Fibroblast of upper back skin (primary cell): ENCODE measurements around the gene FJX1.

ENCODE experiments used
- DNase-seq: peaks from one replicate; pipeline ENCODE4 v3.0.0-alpha.2; 2013

FJX1 gene, protein sequence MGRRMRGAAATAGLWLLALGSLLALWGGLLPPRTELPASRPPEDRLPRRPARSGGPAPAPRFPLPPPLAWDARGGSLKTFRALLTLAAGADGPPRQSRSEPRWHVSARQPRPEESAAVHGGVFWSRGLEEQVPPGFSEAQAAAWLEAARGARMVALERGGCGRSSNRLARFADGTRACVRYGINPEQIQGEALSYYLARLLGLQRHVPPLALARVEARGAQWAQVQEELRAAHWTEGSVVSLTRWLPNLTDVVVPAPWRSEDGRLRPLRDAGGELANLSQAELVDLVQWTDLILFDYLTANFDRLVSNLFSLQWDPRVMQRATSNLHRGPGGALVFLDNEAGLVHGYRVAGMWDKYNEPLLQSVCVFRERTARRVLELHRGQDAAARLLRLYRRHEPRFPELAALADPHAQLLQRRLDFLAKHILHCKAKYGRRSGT

DNA sequence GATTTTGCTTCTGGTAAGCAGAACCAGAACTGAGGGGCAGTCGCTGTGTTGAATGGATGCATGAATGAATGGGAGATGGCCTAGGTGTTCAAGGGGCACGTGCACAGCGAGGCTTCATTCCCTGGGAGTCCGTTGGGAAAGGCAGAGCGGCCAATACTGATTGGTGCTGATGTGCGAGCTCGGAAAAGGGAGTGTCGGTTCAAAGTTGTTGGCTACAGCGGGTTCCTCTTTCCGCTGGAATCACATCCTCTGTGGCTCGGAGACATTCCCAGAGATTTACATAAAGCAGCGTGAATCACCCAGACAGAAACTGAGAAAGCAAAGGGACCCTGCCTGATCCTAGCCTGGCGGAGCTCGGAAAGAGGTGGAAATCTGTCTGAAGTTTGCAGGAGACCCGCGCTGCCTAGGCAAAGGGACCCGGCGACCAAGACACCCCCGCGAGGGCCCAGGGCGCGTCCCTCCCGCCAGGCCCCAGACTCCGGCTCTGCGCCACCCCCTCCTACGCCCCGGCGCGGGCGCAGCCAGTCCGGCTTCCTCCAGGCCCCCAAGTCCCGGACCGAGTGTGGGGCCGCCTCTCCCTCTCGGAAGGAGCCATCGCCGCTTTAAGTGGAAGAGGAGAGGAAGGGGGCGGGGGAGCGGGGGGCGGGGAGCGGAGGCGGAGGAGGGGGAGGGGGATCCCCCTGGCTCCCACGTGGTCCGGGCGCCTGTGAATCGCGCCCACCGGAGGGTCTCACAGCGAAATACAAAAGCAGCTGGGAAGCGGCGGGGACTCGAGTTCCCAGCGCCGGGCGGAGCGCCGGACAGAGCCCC is at the start of gene FJX1:
Gene FJX1, plus strand, starts transcription at position 774 of the 810 bp plus-strand sequence. CDS start 177 bp downstream, outside the sequence.
- peak; percentile 93 for DNase-seq

DNA sequence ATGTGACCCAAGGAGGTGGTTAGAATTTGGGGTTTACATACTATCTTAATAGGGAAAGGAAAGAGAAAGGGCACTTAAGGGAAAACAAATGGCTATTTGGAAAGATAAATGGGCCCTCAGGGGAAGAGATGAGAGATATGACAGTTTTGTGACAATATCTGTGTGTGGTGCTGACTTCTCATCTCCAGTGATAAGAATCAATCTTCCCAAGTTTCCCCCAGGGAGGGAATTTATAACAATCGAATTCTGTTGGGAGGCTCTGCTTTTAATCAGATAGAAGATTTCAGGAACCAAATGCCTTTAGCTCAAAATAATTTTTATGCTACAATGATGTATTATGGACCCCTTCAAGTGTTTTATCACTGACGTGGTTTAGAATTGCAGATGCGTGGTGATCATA is 46.6 kb upstream of the FJX1 start:
- no peak for DNase-seq

DNA sequence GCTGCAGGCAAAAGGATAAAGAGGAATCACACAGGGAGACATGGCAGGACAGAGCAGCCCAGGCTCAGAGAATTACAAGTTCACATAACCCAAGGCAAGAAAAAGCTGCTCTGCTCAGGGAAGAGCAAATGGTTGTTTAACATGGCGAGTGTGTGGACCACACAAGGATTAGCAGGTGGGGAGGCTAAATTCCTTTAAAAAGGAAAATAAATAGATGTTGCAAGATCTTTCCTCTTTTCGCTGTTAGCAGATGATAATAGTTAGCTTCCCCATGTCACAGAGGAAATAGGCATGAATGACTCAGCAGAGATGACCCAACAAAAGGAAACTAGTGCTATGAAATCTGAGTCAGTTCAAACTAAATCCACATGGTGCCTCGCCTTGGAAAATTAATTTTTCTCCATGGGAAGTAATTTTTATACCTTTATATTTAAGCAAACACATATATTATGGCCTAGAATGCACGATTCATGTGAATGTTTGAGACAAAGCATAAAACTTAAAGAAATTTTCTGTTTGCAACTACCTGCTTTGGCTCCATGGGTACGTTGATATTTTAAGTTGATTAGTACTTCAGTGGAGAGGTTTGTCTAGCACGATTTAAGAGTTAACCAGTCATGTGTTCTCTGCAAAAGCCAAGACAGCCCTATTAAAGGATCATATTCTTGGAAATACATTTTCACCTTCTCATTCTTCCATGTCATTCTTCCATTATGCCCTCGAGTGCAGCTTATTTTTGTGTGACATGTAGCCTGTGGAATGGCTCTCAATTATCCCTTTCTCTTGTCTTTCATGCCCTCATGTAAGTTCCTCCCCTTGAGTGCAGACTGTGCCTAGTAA is 38.5 kb upstream of the FJX1 start:
- peak; percentile 98 for DNase-seq

DNA sequence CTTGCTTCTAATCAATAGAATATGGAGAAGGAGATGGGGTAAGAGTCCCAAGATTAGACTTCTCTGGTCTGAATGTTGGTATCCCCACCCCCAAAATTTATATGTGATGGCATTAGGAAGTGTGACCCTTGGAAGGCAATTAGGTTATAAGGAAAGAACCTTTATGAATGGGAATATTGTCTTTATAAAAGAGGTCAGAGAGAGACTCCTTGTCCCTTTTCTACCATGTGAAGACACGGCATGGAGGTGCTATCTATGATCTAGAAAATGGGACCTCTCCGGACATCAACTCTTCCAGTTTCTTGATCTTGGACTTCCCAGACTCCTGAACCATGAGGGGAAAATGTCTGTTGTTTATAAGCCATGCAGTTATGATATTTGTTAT is 37.9 kb upstream of the FJX1 start:
- no peak for DNase-seq

DNA sequence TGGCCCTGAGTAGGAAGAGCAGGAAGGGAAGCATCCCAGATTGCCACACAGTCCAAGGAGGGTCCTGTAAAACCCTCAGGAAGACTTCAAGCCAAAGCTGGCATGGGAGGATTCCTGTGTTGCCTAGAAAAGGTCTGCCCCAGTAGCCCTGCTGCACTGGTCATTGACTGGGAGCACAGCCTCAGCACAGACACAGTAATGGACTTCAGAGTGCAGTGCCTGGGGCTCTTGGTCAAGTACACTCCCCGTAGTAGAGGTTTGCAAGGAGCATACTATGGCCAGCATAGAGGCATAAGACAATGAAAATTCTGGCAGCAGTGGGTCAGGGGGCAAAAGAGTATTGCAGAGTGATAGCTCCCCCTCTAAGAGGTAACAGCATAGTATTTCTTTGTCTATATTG is 36.2 kb upstream of the FJX1 start:
- no peak for DNase-seq

DNA sequence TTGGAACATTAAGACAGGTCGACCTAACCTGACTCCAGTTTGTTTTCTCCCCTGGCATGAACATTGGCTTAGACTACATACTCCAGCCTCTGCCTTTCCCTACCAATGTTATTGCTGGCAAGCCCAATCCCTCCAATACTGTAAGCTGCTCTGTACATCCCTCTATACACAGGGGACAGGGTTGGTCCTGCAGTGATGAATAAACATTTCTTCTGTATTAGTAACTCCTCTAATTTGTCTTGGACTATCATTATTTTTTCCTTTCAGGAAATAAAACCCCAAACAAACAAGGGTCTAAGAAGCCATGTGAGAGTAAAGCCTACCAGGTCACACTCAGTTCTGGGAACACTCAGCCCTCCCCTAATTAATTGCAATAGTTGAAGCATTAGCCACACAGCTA is 35.1 kb upstream of the FJX1 start:
- peak; percentile 81 for DNase-seq

DNA sequence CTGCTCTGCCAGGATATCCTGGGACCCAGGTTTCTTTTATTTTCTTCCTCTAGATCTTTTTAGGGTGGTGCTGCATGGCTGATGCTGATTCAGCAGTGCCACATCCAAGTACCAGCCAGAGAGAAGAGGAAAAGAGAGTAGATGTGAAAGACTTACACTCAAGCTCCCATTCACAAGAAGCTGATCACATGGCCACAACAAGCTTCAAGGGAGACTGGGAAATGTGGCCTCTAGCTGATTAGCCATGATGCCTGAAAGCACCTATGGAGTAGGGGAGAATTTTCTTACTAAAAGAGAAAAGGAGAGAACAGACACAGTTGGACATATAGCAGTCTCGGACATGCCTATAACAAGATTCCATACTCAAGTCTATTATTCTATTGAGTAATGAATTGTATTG is 34.4 kb upstream of the FJX1 start:
- no peak for DNase-seq

DNA sequence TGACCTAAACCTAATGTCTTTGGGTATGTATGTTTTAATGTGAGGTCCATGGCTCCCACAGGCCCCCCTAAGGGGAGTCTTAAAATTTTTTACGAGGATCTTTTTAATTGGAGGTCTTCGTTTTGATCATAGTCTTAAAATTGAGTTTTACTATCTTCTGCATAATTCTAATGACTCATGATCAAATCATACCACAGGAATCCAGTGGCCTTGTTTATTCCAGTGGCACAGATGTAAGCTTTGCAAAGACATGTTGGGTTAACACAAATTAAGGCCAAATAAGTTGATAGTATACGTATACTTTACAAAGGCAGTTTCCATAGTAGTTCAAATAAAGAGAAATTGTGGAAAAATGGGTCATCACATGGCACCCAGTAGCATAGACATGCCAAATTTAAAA is 33.9 kb upstream of the FJX1 start:
- DNase-seq: peak; percentile 61

DNA sequence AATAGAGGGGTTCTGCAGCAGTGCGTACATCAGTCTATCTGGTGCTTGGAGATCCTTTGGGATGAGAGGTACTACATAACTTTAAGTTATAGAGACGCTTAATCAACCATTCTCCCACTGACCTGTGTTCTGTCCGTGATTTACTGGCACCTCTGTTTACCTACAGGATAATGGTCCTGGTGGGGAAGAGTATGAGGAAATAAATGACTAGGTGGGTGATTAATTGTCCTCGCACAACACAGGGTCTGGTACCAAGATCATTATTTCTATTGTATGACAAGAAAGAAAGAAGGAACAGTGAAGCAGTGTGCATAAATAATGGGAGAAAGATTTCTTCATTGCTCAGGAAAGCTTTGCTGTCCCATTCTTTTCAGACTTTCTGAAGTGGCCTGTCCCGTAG is 32.8 kb upstream of the FJX1 start:
- no peak for DNase-seq

DNA sequence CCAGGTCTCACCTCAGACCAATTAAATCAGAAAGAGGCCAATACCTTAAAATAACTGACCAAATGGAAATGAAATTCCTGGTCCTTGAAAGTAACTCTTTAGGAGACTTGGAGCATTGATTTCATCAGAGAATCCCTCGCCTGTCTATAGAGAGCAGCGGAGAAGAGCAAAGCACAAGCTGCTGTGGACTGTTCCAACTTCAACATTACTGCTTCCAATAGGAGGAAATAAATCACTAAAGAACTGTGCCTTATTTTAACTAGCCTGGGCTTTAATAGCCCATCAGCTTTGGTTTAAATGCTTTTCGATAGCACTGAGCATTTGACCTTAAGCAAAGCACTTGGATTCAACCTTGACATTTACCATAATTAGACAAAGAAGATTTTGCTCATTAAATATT is 32.0 kb upstream of the FJX1 start:
- DNase-seq: no peak

DNA sequence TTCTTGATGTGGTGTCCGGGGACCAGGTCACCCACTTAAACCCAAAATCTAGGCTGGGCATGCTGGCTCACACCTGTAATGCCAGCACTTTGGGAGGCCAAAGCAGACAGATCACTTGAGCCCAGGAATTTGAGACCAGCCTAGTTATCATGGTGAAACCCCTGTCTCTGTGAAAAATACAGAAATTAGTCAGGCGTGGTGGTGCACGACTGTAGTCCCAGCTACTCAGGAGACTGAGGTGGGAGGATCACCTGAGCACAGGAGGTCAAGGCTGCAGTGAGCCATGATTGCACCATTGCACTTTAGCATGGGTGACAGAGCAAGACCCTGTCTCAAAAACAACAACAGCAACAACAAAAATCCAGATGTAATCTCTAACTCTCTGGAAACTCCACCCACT is 30.3 kb upstream of the FJX1 start:
- no peak for DNase-seq

DNA sequence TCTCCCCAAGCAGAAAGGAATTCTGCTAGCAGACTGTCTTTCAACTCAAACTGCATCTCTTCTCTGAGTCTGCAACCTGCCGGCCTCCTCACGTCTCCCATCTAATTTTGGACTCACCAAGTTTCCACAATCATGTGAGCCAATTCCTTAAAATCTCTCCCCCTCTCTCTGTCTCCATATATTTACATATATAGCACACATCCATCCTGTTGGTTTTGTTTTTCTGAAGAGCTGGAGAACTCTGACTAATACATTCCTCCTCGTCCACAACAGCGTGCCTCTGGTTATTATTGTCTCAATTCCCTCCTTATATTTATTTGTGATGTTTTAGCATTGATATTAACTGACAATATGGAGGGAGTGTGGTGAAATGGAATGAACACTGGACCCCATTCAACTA is 29.6 kb upstream of the FJX1 start:
- DNase-seq: peak; percentile 79

DNA sequence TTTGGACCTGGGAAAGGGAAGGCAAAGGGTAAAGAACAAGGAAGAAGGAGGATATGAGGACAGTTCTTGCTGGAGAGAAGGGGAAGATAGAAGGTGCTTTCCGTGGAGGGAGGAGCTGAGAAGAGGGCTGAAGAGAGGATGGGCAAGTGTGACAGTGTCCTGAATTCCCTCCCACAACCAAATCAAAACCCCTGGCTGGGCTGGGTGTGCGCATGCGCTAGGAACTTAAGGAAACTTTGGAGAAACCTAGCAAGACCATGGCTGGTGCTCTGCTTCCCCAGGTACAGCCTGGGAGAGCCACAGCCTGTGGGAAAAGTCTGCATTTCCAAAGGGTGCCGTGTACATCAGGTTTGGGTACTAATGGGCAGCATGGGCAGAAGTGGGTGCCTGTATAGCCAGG is 29.0 kb upstream of the FJX1 start:
- no peak for DNase-seq

DNA sequence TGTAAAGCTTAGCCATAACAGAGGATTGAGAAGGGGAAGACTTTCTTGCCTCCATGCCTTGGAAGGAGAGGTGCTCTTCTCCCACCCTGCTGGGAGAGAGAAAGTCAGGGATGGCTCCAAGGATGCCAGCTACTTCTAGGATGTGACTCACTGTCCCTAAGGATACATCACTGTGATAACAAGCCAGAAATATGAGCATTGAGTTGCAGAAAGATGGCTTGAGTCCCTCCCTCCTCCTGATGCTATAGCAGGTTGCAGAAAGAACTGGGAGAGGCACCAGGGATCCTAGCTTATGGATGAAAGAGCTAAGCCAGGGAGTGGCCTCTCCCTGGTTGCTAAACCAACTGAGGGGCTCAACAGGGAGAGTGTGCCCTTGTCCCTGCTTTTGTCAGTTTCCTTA is 27.8 kb upstream of the FJX1 start:
- DNase-seq: peak; percentile 35

DNA sequence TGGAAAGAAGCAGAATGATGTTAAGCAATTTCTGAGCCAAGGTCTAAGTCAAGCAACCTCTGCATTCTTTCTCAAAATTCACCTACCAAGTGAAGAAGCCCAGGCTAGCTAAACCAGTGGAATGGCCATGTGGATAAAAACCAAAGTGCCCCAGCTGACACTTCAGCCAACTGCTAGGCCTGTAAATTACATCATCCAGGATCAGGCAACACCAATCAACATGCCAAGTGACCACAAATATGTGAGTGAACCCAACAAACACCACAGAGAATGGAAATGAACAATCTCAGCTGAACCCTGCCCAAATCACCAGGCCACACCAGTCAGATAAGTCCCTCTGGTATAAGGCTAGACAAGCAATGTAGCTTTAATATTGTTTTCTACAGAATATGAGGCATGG is 25.1 kb upstream of the FJX1 start:
- DNase-seq: peak; percentile 94

DNA sequence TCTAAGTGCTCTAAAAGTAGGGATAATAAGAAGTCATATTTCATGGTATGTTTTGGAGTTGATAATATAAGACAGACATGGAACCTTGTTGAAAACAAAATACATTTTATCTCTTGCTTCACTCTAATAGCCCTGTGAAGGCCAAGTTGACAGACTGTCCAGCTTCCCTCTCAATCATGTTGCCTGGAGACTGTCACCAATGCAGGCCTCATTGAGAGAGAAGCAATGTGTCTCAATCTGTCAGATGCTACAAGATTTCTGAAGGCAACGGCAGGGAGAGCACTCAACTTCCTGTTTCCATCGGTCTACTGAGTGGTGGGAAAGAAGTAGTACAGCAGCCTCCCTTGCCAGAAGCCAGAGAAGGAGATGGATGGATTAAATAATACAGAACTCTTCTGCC is 23.6 kb upstream of the FJX1 start:
- no peak for DNase-seq

DNA sequence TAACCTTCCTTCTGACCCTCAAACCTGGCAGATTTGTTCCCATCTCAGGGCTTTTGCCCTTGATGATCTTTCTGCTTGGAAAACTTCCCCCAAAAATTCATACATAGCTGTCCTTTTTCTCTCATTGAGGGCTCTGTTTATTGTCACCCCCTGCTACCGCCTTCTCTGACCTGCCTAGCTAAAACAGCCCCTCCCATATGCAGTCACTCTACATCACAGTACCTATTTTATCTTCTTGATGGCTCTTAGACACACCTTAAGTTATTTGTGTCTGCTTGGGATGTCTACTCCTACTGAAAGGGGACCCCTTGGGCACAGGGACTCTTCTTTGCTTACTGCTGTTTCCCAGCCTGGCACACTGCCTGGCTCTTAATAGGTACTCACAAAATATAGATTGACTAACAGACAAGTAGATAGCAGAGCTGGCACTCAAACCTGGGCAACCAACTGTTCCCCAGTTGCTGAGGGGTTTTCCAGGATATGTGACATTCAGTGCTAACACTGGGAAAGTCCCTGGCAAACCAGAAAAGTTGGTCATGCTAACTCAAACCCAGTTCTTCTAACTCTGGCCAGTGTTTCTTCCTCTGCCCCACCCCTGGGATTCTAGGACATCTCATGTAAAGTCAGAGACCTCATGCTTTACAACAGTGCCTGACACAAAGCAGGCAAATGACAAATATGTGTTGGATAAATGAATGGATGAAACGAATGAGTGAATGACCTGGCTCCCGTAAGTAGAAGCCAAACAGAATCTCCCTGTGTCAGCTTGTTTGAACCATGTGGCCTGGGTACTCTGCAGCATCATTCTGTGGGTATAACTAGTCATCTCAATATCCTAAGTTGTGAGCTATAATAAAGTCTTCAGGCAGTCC is 19.8 kb upstream of the FJX1 start:
- no peak for DNase-seq

DNA sequence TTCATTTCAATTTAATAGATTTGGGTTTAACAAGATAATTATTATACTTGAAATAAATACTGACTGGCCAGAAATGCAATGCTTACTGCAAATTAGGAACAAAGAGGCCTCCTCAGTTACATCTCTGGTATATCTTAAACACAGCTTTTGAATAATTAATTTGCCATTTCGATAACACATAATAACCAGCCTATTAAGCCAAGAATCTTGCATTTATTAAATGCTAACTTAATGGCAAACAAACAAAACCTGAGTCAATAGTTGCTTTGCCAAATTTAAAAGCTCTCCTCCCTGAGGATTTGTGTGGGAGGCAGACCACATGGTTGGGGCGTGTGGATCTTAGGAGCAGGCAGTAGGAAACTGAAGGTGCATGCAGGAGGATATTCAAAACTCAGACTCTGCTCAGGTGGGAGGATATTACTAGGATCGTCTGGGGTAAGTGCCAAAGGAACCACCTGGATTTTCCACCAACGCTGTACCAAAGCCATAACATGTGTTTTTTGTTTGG is 17.9 kb upstream of the FJX1 start:
- DNase-seq: no peak

DNA sequence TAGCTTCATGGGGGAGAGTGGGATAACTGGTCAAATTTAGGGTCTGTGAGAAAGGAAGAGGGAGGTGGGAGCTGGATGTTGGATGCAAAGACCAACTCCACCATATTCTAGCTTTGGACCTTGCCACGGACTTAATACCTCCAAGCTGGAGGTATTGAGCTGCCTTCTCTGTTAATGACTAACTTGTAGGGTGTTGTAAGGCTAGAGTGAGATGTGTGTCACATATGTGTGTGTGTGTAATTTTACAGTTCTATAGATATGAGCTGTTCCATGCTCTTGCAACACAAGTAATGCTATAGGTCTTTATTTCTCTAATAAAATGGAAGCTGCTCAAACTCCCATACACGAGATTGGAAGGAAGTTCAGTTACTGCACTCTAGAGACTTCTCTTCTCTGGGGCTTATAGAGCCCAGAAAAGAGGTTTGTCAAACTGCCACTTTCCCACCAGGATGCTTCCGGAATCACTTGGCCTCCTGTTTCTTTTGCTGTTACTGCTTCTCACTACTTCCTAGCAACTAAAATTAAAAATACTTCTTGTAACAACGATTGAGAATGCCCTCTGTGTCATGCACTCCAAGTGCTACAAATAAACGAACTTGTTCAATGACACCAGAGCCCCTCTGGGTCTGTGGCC is 16.0 kb upstream of the FJX1 start:
- no peak for DNase-seq

DNA sequence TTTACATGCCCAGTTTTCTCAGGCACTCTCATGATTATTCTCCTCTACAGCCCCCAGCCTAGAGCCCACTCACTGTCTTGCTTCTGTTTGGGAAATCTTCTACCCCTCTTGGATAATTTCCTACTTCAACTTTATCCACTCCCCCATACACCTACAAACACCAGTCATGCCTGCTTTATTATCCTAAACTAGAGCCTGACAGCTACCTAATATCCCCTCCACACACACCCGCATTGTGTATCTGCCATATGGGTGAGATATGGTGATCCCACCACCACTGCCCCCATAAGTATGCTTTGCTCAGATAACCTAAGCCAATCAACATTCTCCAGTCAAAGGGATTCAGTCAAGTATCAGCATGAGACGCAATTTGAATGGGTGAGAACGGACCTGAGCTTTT is 15.3 kb upstream of the FJX1 start:
- DNase-seq: no peak

DNA sequence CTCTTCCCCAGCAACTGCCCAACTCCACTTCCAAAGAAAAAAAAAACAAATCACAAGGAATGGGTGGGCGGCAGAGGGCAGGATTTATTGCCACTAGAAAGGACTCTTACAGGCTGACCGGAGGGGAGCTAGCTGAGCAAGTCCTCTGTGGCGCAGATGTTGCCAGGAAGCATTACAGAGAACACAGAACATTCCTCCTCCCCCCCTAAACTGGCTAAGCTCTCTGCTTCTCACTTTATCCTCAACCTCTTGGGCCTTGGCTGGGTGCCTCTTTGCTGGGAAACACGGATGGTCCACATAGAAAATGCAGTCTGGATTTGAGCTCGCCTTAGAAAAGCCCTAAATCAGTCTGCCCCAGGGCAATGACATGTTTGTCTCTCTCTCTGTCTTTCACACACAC is 12.6 kb upstream of the FJX1 start:
- peak; percentile 72 for DNase-seq

DNA sequence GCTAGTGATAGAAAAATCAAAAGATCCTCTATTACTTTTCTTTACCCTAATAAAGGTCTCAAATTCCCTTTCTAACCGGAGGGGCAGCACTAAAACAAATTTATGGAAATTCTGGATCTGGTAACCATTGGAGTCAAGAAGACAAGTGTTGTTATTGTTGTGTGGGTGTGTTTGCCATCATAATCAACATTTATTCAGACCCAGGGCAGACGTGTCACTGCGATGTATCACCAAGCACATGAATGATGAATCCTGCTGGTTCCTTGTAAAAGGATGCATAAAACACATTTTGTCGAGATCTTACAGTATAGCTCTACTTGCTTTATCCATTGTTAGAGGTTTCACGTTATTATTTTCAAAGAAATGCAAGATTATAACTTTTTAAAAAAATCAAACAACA is 12.1 kb upstream of the FJX1 start:
- DNase-seq: no peak
